ENCODE measurements around the gene KCNJ15. TPM values are rescaled to one million over a fixed set of nuclear protein-coding genes. Genes with fewer than 3 reads are reported as not detected.

KCNJ15 gene
- total RNA-seq, 1 experiment from 2014 or later, result not detected

- Histone ChIP-seq H3K79me2 (ENCODE audit: low read length) (no peaks in the 10 kb centered on the region), H3K9ac (ENCODE audit: low read length) (no peak overlapping the region), H3K4me3 (ENCODE audit: low read length) (no peak overlapping the region), H3K9me3 (ENCODE audit: low read length) (no peaks in the 10 kb centered on the region), H4K20me1 (ENCODE audit: insufficient read depth, low read depth, low read length) (no peaks in the 10 kb centered on the region), H3K9me2 (replicated peaks; ENCODE audit: insufficient read depth, low read length) (no peaks in the 10 kb centered on the region), H3K36me3 (ENCODE audit: insufficient read depth, low read length) (no peaks in the 10 kb centered on the region), H2AFZ (ENCODE audit: low read length) (no peak overlapping the region), H3K27me3 (ENCODE audit: low read length) (no peaks in the 10 kb centered on the region), H3K4me1 (ENCODE audit: low read length) (no peaks in the 10 kb centered on the region), H3K27ac (ENCODE audit: low read length) (no peak overlapping the region), H3K4me2 (ENCODE audit: low read depth, low read length, poor library complexity, severe bottlenecking) (no peak overlapping the region)
- peak; percentile 29 for DNase-seq
Measured at GRCh38 chr21:38267991-38268863, 11.4 kb downstream of the KCNJ15 start.

- no peak overlapping the region for H3K9ac ChIP-seq (ENCODE audit: low read length)
- DNase-seq, result no peak
- no peaks in the 10 kb centered on the region for H3K27me3 ChIP-seq (ENCODE audit: low read length)
- H4K20me1 ChIP-seq (ENCODE audit: insufficient read depth, low read depth, low read length), result no peaks in the 10 kb centered on the region
- H3K9me3 ChIP-seq (ENCODE audit: low read length), result no peaks in the 10 kb centered on the region
- no peaks in the 10 kb centered on the region for H3K36me3 ChIP-seq (ENCODE audit: insufficient read depth, low read length)
- no peak overlapping the region for H3K27ac ChIP-seq (ENCODE audit: low read length)
- H3K4me2 ChIP-seq (ENCODE audit: low read depth, low read length, poor library complexity, severe bottlenecking), result no peak overlapping the region
- no peak overlapping the region for H2AFZ ChIP-seq (ENCODE audit: low read length)
- H3K79me2 ChIP-seq (ENCODE audit: low read length), result no peaks in the 10 kb centered on the region
- H3K4me1 ChIP-seq (ENCODE audit: low read length), result no peaks in the 10 kb centered on the region
- H3K4me3 ChIP-seq (ENCODE audit: low read length), result no peak overlapping the region
- H3K9me2 ChIP-seq (replicated peaks; ENCODE audit: insufficient read depth, low read length), result no peaks in the 10 kb centered on the region
Measured at GRCh38 chr21:38268864-38269575, 12.2 kb downstream of the KCNJ15 start.

- H3K36me3 ChIP-seq (ENCODE audit: insufficient read depth, low read length), result no peaks in the 10 kb centered on the region
- H3K4me3 ChIP-seq (ENCODE audit: low read length), result no peak overlapping the region
- DNase-seq, result no peak
- H4K20me1 ChIP-seq (ENCODE audit: insufficient read depth, low read depth, low read length), result no peaks in the 10 kb centered on the region
- H3K9me2 ChIP-seq (replicated peaks; ENCODE audit: insufficient read depth, low read length), result no peaks in the 10 kb centered on the region
- no peak overlapping the region for H3K4me2 ChIP-seq (ENCODE audit: low read depth, low read length, poor library complexity, severe bottlenecking)
- no peaks in the 10 kb centered on the region for H3K9me3 ChIP-seq (ENCODE audit: low read length)
- H3K27ac ChIP-seq (ENCODE audit: low read length), result no peak overlapping the region
- no peaks in the 10 kb centered on the region for H3K4me1 ChIP-seq (ENCODE audit: low read length)
- no peaks in the 10 kb centered on the region for H3K27me3 ChIP-seq (ENCODE audit: low read length)
- H2AFZ ChIP-seq (ENCODE audit: low read length), result no peak overlapping the region
- no peaks in the 10 kb centered on the region for H3K79me2 ChIP-seq (ENCODE audit: low read length)
- no peak overlapping the region for H3K9ac ChIP-seq (ENCODE audit: low read length)
Measured at GRCh38 chr21:38269576-38269936, 12.8 kb downstream of the KCNJ15 start.

GRCh38 chr21:38272215-38272614, 15.4 kb downstream of the KCNJ15 start:
- Histone ChIP-seq H3K36me3 (ENCODE audit: insufficient read depth, low read length) (no peaks in the 10 kb centered on the region), H4K20me1 (ENCODE audit: insufficient read depth, low read depth, low read length) (no peaks in the 10 kb centered on the region), H3K4me1 (ENCODE audit: low read length) (no peaks in the 10 kb centered on the region), H3K9me2 (replicated peaks; ENCODE audit: insufficient read depth, low read length) (no peaks in the 10 kb centered on the region), H3K9ac (ENCODE audit: low read length) (no peak overlapping the region), H3K79me2 (ENCODE audit: low read length) (no peaks in the 10 kb centered on the region), H3K4me3 (ENCODE audit: low read length) (no peak overlapping the region), H3K4me2 (ENCODE audit: low read depth, low read length, poor library complexity, severe bottlenecking) (no peak overlapping the region), H2AFZ (ENCODE audit: low read length) (no peak overlapping the region), H3K27me3 (ENCODE audit: low read length) (no peaks in the 10 kb centered on the region), H3K27ac (ENCODE audit: low read length) (no peak overlapping the region), H3K9me3 (ENCODE audit: low read length) (no peaks in the 10 kb centered on the region)
- peak; percentile 22 for DNase-seq

- Histone ChIP-seq H3K4me1 (ENCODE audit: low read length) (no peaks in the 10 kb centered on the region), H3K9me3 (ENCODE audit: low read length) (no peaks in the 10 kb centered on the region), H3K79me2 (ENCODE audit: low read length) (no peaks in the 10 kb centered on the region), H3K4me3 (ENCODE audit: low read length) (no peak overlapping the region), H3K27ac (ENCODE audit: low read length) (no peak overlapping the region), H3K27me3 (ENCODE audit: low read length) (no peaks in the 10 kb centered on the region), H4K20me1 (ENCODE audit: insufficient read depth, low read depth, low read length) (no peaks in the 10 kb centered on the region), H2AFZ (ENCODE audit: low read length) (no peak overlapping the region), H3K9ac (ENCODE audit: low read length) (no peak overlapping the region), H3K4me2 (ENCODE audit: low read depth, low read length, poor library complexity, severe bottlenecking) (no peak overlapping the region), H3K36me3 (ENCODE audit: insufficient read depth, low read length) (no peaks in the 10 kb centered on the region), H3K9me2 (replicated peaks; ENCODE audit: insufficient read depth, low read length) (no peaks in the 10 kb centered on the region)
- DNase-seq, result peak; percentile 37
Measured at GRCh38 chr21:38273745-38274542, 17.2 kb downstream of the KCNJ15 start.

- DNase-seq, result peak; percentile 30
- peaks cover 5% of the 10 kb centered on the region for H3K4me1 ChIP-seq (ENCODE audit: low read length)
- no peak overlapping the region for H3K4me2 ChIP-seq (ENCODE audit: low read depth, low read length, poor library complexity, severe bottlenecking)
- no peaks in the 10 kb centered on the region for H3K79me2 ChIP-seq (ENCODE audit: low read length)
- H3K4me3 ChIP-seq (ENCODE audit: low read length), result no peak overlapping the region
- H2AFZ ChIP-seq (ENCODE audit: low read length), result no peak overlapping the region
- no peaks in the 10 kb centered on the region for H3K27me3 ChIP-seq (ENCODE audit: low read length)
- no peak overlapping the region for H3K27ac ChIP-seq (ENCODE audit: low read length)
- no peaks in the 10 kb centered on the region for H3K36me3 ChIP-seq (ENCODE audit: insufficient read depth, low read length)
- no peak overlapping the region for H3K9ac ChIP-seq (ENCODE audit: low read length)
- no peaks in the 10 kb centered on the region for H3K9me2 ChIP-seq (replicated peaks; ENCODE audit: insufficient read depth, low read length)
- H3K9me3 ChIP-seq (ENCODE audit: low read length), result no peaks in the 10 kb centered on the region
- no peaks in the 10 kb centered on the region for H4K20me1 ChIP-seq (ENCODE audit: insufficient read depth, low read depth, low read length)
Measured at GRCh38 chr21:38277501-38278131, 20.8 kb downstream of the KCNJ15 start.

GRCh38 chr21:38280454-38280853, 23.7 kb downstream of the KCNJ15 start:
- Histone ChIP-seq H3K4me3 (ENCODE audit: low read length) (no peak overlapping the region), H3K36me3 (ENCODE audit: insufficient read depth, low read length) (no peaks in the 10 kb centered on the region), H3K4me2 (ENCODE audit: low read depth, low read length, poor library complexity, severe bottlenecking) (no peak overlapping the region)

More at GRCh38 chr21:38280454-38280853, 23.7 kb downstream of the KCNJ15 start:
- no peak overlapping the region for H3K27ac ChIP-seq (ENCODE audit: low read length)
- H3K27me3 ChIP-seq (ENCODE audit: low read length), result no peaks in the 10 kb centered on the region
- H3K9me3 ChIP-seq (ENCODE audit: low read length), result no peaks in the 10 kb centered on the region
- DNase-seq, result no peak
- H3K9me2 ChIP-seq (replicated peaks; ENCODE audit: insufficient read depth, low read length), result no peaks in the 10 kb centered on the region
- H3K79me2 ChIP-seq (ENCODE audit: low read length), result no peaks in the 10 kb centered on the region
- no peak overlapping the region for H2AFZ ChIP-seq (ENCODE audit: low read length)
- no peak overlapping the region for H3K9ac ChIP-seq (ENCODE audit: low read length)
- H3K4me1 ChIP-seq (ENCODE audit: low read length), result peaks cover 5% of the 10 kb centered on the region
- H4K20me1 ChIP-seq (ENCODE audit: insufficient read depth, low read depth, low read length), result no peaks in the 10 kb centered on the region

Measured in Karpas-422 (cell line).